Natural killer cell treated with Interleukin-12 subunit alpha and Interleukin-12 subunit beta and Interleukin-15 and Interleukin-18, amount 100 ng/mL, for 72 hours (primary cell): ENCODE measurements around the gene RBKS. TPM values are rescaled to one million over a fixed set of nuclear protein-coding genes. Genes with fewer than 3 reads are reported as not detected.

Experiments
- ATAC-seq, 2 donors: fragments of 150-1000 bp; cut with Tn5 transposase in 1 of 2; sonication (Bioruptor Pico), chemical (Tn5 transposase) in 1 of 2; 2 replicates each; pipeline ENCODE4 v1.10.0; 2021
- DNase-seq: peaks from one replicate; pipeline ENCODE4 v3.0.0; 2022; ENCODE audit warnings: low spot score
- H3K27ac Mint-ChIP-seq, 2 donors: 1 replicate in 1 of 2; 2 replicates in 1 of 2; pipeline ENCODE4 v1.8.0; 2022; ENCODE audit warnings: mixed read lengths in 2 of 2, mild to moderate bottlenecking in 1 of 2, moderate library complexity in 1 of 2
- H3K27me3 Mint-ChIP-seq, 2 donors: 1 replicate in 1 of 2; 2 replicates in 1 of 2; pipeline ENCODE4 v1.8.0; 2022; ENCODE audit warnings: mixed read lengths in 2 of 2
- H3K36me3 Mint-ChIP-seq: one replicate; pipeline ENCODE4 v1.8.0; 2022; ENCODE audit warnings: mixed read lengths
- H3K4me1 Mint-ChIP-seq, 2 donors: 1 replicate in 1 of 2; 2 replicates in 1 of 2; pipeline ENCODE4 v1.8.0; 2022; ENCODE audit warnings: low read depth in 2 of 2, mixed read lengths in 2 of 2, mild to moderate bottlenecking in 1 of 2
- H3K4me3 Mint-ChIP-seq: one replicate; pipeline ENCODE4 v1.8.0; 2022; ENCODE audit warnings: mixed read lengths
- H3K9me3 Mint-ChIP-seq: 2 replicates; pipeline ENCODE4 v1.8.0; 2022; ENCODE audit warnings: mixed read lengths
- total RNA-seq, 2 donors: library from RNA; stranded (reverse); gene quantifications; one replicate each; pipeline ENCODE4 v1.2.3, GENCODE V29; 2022

Gene RBKS
- total RNA-seq, 2 donors from 2014 or later: 3.1 to 4.5 TPM

DNA sequence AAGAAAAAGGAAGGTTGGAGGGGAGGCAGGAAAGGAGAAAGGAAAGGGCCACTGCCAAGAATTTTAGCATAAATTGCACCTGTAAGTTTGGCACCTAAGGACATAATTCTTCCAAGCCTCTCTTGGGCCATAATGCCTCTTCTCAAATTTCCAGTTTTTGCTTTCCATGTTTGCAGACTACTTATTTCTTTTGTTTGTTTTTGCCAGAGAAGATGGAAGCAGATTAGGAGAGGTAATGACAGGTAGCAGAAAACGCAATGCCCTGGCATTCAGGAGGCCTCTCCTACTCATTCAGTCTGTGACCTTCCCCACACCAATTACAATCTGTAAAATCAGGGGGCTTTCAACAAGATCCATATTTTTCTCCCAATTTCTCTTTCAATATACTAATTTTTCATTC is 61.9 kb downstream of the RBKS start:
- DNase-seq (no peak), ATAC-seq (no peak)
- Mint-ChIP-seq H3K9me3 (no peaks in the 10 kb centered on the region), H3K36me3 (peaks cover 12% of the 10 kb centered on the region), H3K27ac (no peak overlapping the region), H3K4me1 (peaks cover 15 to 27% of the 10 kb centered on the region in 2 donors), H3K4me3 (no peak overlapping the region), H3K27me3 (no peaks in the 10 kb centered on the region)

DNA sequence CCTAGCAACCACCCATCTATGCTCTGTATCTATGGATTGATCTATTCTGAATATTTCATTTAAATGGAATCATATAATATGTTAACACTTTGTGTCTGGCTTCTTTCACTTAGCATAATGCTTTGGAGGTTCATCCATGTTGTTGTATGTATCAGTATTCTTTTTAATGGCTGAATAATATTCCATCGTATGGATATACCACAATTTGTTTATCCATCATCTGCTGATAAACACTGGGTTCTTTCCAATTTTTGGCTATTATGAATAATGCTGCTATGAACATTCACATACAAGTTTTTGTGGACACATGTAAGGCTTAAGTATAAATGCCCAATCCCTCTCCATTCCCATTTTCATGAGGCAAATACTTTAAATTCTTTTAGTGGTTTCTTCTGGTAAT is 65.8 kb downstream of the RBKS start:
- no peak overlapping the region for H3K27ac Mint-ChIP-seq
- H3K36me3 Mint-ChIP-seq: peaks cover 5% of the 10 kb centered on the region
- no peak overlapping the region for H3K4me3 Mint-ChIP-seq
- H3K9me3 Mint-ChIP-seq: no peaks in the 10 kb centered on the region
- DNase-seq (no peak), ATAC-seq (no peak)
- no peaks in the 10 kb centered on the region for H3K4me1 Mint-ChIP-seq
- no peaks in the 10 kb centered on the region for H3K27me3 Mint-ChIP-seq

DNA sequence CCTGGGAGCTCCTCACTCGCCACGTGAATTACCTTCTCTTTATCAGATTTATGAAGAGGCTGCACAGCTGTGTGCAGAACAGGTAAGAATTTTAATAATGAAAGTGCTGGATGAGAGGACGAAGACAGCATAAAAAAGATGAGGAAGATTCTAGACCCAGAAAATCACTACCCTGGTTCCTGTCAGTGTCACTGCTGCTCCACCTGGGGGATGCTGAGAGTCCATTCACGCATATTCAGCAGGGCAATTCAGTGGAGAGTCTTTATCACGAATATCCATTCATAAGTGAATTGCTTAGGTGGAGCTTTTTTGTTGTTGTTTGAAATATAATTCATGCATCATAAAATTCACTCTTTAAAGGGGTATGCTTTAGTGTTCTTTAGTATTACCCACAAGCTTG is 66.6 kb downstream of the RBKS start:
- H3K4me1 Mint-ChIP-seq: no peaks in the 10 kb centered on the region
- peaks cover 5% of the 10 kb centered on the region for H3K36me3 Mint-ChIP-seq
- ATAC-seq: no peak
- no peak for DNase-seq
- no peak overlapping the region for H3K4me3 Mint-ChIP-seq
- no peaks in the 10 kb centered on the region for H3K9me3 Mint-ChIP-seq
- H3K27ac Mint-ChIP-seq: no peak overlapping the region
- H3K27me3 Mint-ChIP-seq: no peaks in the 10 kb centered on the region

DNA sequence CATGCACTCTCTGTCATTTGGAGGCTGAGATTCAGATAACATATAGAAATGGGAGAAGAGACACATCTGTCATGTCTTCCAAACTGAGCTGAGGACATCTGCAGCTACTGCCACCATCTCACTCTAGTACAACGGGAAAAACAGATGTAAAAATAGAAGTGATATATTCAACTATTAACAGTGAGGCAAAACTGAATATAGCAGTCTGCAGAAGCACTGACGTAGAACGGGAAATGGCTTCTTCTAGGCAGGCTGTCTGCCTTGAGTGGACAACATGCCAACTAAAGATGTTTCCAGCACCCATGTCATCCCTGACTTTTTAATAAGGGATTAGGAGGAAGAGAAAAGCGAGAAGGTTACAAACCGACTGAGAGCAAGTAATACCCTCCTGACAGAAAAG is 67.1 kb downstream of the RBKS start:
- no peaks in the 10 kb centered on the region for H3K27me3 Mint-ChIP-seq
- H3K27ac Mint-ChIP-seq: no peak overlapping the region
- H3K4me3 Mint-ChIP-seq: no peak overlapping the region

DNA sequence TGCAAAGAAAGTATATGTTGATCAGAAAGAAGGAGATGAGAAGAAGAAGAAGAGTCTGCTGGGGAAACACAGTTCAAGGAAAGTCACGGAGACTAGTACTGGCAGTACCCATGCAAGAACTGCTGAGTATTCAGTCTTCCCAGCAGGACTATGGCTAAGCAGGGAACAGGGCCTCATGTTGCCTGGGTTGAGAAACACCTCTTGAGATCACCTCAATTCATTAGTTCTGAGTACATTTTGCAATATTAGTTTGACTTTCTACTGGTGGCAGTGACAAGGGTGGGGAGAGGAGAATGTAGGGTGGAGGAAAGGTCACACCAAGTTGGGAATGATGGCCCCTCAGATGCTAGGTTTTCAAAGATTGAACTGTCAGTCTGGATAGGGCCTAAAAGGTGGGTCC is 68.1 kb downstream of the RBKS start:
- Mint-ChIP-seq H3K4me3 (no peak overlapping the region), H3K27ac (no peak overlapping the region), H3K4me1 (no peaks in the 10 kb centered on the region), H3K9me3 (no peaks in the 10 kb centered on the region), H3K27me3 (no peaks in the 10 kb centered on the region), H3K36me3 (peaks cover 5% of the 10 kb centered on the region)
- no peak for ATAC-seq
- no peak for DNase-seq

More for the DNA sequence above, 67.1 kb downstream of the RBKS start:
- DNase-seq (no peak), ATAC-seq (no peak)
- no peaks in the 10 kb centered on the region for H3K9me3 Mint-ChIP-seq
- no peaks in the 10 kb centered on the region for H3K4me1 Mint-ChIP-seq
- H3K36me3 Mint-ChIP-seq: peaks cover 5% of the 10 kb centered on the region

DNA sequence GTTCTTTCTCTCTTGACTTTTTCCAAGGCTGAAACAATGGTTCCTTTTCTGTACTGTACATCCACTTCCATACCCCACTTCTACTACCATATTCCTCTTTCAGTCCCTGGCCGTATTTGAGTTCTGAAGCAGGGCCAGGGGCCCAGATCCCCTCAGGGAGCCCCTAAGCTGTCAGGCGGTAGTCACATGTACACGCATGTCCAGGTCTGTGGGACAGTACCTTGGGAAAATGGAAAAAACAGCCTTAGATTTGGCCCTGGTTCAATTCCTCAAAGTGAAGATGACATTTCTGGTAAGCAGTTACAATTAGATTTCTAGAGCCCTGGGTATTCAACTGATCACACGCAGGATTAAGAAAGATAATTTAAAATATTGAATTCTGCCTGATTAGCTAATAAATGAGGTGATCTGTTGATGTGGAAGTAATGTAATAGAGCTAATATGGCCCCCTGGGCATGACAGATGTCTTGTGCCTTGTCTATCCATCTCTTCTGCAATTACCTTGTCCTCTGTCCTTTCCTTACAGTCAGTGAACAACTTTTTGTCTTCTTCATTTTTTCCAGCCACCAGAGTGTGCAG is 74.2 kb downstream of the RBKS start:
- Mint-ChIP-seq H3K4me3 (no peak overlapping the region), H3K36me3 (no peaks in the 10 kb centered on the region), H3K9me3 (no peaks in the 10 kb centered on the region), H3K27ac (no peak overlapping the region), H3K27me3 (peaks cover 0 to 2% of the 10 kb centered on the region in 2 donors), H3K4me1 (peaks cover 3 to 10% of the 10 kb centered on the region in 2 donors)
- DNase-seq: no peak
- ATAC-seq: no peak

DNA sequence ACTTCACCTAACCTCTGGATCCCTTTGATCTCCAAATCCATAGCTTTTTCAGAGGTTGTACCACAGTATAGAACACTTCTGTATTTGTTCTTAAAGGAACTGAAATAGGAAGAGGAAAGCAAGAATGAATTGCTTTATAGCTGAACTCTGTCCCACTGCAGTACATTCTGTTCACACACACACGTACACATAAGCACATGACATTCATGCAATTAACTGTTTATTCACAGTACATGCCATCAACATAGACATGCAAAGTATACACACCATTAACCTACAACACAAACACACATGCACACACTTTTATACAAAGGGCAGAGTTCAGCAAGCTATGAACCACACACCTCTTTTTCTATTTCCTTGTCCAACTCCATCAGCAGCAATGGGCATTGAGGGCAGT is 75.4 kb downstream of the RBKS start:
- Mint-ChIP-seq H3K4me3 (no peak overlapping the region), H3K27ac (no peak overlapping the region), H3K4me1 (peaks cover 15 to 22% of the 10 kb centered on the region in 2 donors), H3K9me3 (no peaks in the 10 kb centered on the region), H3K36me3 (no peaks in the 10 kb centered on the region), H3K27me3 (peaks cover 0 to 2% of the 10 kb centered on the region in 2 donors)
- ATAC-seq: no peak
- no peak for DNase-seq

DNA sequence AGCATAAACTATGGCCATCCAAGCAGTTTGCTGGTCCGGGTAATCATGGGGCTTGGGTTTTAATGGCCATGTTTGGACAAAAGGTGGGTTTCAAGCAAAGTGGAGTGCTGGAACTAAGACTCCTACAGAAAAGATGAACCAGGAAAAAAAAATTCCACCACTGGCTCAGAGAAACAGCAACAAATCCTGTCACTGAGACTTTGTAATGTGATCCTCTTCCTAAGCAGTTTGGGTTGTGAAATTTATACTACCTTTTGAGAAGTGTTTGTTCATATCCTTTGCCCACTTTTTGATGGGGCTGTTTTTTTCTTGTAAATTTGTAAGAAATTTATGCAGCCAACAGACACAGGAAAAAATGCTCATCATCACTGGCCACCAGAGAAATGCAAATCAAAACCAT is 78.4 kb downstream of the RBKS start:
- Mint-ChIP-seq H3K4me1 (peaks cover 16 to 25% of the 10 kb centered on the region in 2 donors), H3K27ac (peak overlapping the region; percentile 57 to 69), H3K4me3 (peak overlapping the region; percentile 43), H3K9me3 (no peaks in the 10 kb centered on the region), H3K27me3 (peaks cover 0 to 2% of the 10 kb centered on the region in 2 donors), H3K36me3 (no peaks in the 10 kb centered on the region)
- DNase-seq (no peak), ATAC-seq (no peak)

DNA sequence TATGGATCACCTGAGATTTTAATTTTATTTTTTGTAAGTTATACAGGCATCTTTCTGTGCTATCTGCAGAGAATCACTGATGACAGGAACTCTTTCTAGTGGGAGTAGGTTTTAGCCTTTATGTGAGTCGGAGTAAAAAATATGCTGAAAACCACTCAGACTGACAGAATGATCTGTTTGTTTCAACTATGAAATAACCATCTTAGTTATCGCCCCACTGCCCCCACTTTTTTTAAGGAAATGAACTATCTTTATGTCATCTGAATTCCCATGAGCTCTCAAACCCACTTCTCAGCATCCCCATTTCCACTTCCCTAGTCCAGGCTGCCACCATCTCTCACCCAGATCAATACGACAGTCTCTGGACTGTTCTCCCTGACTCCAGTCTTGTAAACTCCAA is 79.7 kb downstream of the RBKS start:
- ATAC-seq (no peak), DNase-seq (no peak)
- Mint-ChIP-seq H3K27me3 (peaks cover 0 to 2% of the 10 kb centered on the region in 2 donors), H3K9me3 (no peaks in the 10 kb centered on the region), H3K36me3 (no peaks in the 10 kb centered on the region), H3K27ac (peak overlapping the region; percentile 69 to 86), H3K4me1 (peaks cover 16 to 25% of the 10 kb centered on the region in 2 donors), H3K4me3 (peak overlapping the region; percentile 38)

DNA sequence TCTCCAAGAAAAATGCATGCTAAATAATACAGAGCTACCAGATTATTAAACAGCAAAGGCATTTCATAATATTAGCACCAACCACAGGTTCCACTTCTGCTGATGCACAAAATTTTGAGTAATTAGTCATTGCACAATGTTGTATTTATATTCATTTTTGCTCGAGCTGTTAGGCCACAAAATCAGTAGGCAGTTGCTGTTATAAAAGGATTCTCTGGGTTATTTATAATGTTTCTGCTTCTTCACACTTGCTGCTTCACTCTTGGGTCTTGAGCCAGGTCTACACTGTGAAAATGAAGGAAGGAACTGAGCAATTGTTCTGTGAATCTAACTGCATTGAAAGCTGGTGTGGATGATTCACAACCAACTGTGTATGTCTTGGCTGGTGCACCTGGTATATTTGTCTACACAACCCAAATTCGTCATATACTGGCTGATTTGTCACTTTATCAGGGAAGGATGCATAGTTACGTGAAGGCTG is 80.4 kb downstream of the RBKS start:
- peak; percentile 72 to 86 for ATAC-seq

DNA sequence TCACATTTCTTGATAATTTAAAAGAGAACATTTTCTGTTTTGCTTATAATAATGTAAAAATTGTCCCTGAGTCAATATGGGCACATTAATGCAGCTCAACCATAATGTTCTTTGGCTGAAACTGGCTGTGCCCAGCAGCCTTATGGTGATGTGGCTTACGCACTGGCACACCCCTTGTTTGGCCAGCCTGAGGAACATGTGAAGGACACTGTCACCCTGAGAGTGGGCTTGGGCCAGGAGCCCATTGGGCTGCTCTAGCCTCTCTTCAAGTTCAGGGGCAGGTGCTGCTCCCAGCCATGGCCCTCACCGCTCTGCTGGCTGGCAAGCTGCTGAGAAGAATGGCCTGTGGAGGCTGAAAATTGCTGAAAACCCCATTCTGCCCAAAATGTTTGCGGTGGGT is 81.2 kb downstream of the RBKS start:
- Mint-ChIP-seq H3K4me3 (no peak overlapping the region), H3K27ac (peak overlapping the region in 1 of 2 donors; percentile 69)

More for the DNA sequence above, 80.4 kb downstream of the RBKS start:
- peak overlapping the region; percentile 69 to 86 for H3K27ac Mint-ChIP-seq
- no peaks in the 10 kb centered on the region for H3K9me3 Mint-ChIP-seq
- peaks cover 16 to 25% of the 10 kb centered on the region in 2 donors for H3K4me1 Mint-ChIP-seq
- no peaks in the 10 kb centered on the region for H3K36me3 Mint-ChIP-seq
- H3K4me3 Mint-ChIP-seq: peak overlapping the region; percentile 38
- no peak for DNase-seq
- H3K27me3 Mint-ChIP-seq: peaks cover 0 to 2% of the 10 kb centered on the region in 2 donors

DNA sequence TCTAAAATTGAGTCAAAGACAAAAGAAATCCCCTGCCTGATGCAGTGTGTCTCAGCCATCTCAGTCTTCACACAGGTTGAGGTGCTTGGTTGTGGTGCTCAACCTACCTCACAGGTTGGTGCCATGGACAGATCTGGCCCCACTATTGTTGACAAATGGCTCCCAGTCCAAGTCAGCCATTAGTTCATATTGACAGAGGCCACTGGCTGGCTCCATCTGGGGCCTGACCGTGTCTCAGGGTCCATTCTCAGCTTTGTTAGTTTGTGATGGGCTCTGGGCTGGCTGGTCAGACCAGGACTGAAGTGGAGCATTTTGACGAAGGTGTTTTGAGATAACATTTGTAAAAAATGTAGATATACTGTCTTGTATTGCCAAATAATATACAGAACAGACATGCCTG is 81.8 kb downstream of the RBKS start:
- Mint-ChIP-seq H3K27ac (peak overlapping the region; percentile 40 to 69), H3K4me1 (peaks cover 16 to 25% of the 10 kb centered on the region in 2 donors), H3K36me3 (no peaks in the 10 kb centered on the region), H3K27me3 (no peaks in the 10 kb centered on the region), H3K4me3 (no peak overlapping the region), H3K9me3 (no peaks in the 10 kb centered on the region)
- ATAC-seq: no peak
- DNase-seq: no peak

More for the DNA sequence above, 81.2 kb downstream of the RBKS start:
- Mint-ChIP-seq H3K36me3 (no peaks in the 10 kb centered on the region), H3K27me3 (peaks cover 0 to 2% of the 10 kb centered on the region in 2 donors), H3K4me1 (peaks cover 16 to 25% of the 10 kb centered on the region in 2 donors), H3K9me3 (no peaks in the 10 kb centered on the region)
- DNase-seq: no peak
- ATAC-seq: no peak

DNA sequence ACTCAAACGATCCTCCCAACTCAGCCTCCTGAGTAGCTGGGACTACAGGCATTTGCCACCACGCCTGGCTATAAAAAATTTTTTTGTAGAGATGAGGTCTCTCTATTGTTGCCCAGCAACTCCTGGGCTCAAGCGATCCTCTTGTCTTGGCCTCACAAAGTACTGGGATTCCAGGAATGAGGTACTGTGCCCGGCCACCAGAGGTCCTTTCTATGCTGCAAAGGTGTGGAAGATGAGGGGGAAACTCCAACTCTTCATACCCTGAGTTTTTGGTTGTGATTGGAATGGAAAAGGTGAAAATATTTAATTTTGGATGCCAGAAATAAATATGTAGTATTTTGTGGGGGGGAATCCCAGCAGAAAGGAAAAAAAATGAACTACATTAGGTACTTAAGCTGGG is 82.7 kb downstream of the RBKS start:
- no peak for ATAC-seq
- Mint-ChIP-seq H3K27me3 (no peaks in the 10 kb centered on the region), H3K9me3 (no peaks in the 10 kb centered on the region), H3K4me3 (no peak overlapping the region), H3K4me1 (peaks cover 16 to 25% of the 10 kb centered on the region in 2 donors), H3K27ac (peak overlapping the region; percentile 40 to 69), H3K36me3 (no peaks in the 10 kb centered on the region)
- no peak for DNase-seq

DNA sequence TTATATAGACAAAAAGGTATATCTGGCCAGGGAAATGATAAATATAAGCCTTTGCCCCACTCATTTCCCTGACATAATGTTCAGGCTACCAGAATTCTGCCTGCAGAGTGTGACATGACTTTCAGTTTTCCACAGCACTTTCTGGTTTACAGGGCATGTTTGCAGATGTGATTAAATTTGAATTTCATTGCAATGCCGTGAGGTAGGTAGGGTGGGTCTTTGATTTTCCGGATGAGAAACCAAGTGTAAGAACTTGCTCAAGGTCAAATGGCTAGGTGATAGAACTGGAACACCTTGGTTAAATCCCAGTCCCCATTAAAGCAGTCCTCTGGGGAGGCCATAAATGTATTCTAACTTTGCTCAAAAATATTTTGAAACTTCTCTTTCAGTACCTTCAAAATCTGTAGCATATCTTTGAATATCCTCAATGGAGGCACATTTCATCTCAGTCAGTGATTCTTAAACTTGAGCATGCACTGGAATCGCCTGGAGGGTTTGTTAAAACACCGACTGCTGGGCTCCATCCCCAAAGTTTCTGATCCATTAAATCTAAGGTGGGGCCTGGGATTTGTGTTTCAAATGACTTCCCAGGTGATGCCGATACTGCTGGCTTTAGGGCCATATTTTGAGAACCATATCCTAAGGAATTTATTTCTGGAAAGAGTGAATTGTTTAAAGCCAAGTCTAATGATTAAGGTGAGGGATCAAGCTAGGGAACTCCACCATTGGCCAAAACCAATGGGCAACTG is 83.7 kb downstream of the RBKS start:
- Mint-ChIP-seq H3K27me3 (no peaks in the 10 kb centered on the region), H3K4me3 (no peak overlapping the region), H3K36me3 (no peaks in the 10 kb centered on the region), H3K9me3 (no peaks in the 10 kb centered on the region), H3K27ac (no peak overlapping the region), H3K4me1 (peaks cover 16 to 18% of the 10 kb centered on the region in 2 donors)
- DNase-seq (no peak), ATAC-seq (no peak)
